GM18519 (cell line): Measurements from ENCODE around the gene LPAR1.
"Not testable (repeated sequence)": the region's sequence is repeated elsewhere in the genome, so short reads cannot be mapped to it uniquely, and the experiment has no call there.

Experiments used
- ATAC-seq: cut with Tn5 transposase; IDR thresholded peaks from one replicate; pipeline ENCODE4 v1.9.1; 2021; ENCODE audit warnings: mild to moderate bottlenecking, moderate library complexity; ENCODE audit not compliant: unreplicated experiment, low FRiP score

The LPAR1 gene

DNA sequence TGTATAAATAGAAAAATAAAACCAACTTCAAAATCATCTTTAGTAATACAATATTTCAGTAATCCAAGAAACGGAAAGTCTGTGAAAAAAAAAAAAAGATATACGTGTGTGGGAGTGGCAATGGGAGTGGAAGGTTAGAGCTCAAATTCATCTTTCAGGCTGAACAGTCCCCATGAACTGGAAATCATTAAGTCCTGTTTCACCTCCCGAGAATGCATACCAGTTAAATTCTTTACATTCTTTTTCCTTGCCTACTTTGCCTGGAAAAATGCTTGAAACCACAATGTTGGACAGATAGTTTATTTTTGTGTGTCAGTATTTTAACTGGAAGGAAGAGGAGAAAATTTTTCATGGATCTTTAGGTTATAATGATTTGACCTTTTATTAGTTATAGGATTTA, 202.9 kb downstream of the LPAR1 start:
- ATAC-seq: no peak

DNA sequence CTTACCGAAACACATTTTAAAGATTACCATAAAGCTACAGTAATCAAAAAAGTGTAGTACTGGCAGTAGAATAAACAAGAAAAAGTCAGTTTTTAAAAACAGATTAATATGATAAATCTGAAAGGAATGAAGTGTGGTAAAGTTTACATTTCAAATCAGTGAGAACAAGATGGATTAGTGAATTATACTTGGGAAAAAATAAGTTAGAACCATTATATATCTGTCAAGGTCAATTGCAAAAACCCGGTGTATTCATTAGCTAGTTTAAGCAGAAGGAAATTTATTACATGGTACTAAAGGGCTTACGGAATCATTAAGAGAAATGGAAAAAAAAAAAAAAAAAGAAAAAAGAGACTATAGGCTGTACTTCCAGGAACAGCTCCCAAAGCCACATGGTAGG, 205.3 kb downstream of the LPAR1 start:
- ATAC-seq: no peak

DNA sequence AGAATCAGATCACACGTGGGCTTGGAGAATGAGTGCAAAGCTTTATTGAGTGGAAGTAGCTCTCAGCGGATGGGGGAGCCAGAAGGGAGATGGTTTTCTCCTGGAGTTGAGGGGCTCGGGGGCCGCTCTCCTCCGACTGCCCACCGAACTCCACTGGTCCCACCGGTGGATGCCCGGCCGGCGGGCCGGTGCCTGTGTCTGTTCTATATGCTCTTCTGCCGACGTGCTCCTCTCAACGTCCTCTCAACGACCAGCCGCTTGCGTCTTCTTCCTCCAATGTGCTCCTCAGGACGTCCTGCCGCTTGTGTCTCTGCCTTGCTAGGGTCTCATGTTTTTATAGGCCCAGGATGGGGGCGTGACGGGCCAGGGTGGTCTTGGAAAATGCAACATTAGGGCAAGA, 207.8 kb downstream of the LPAR1 start:
- ATAC-seq: no peak

DNA sequence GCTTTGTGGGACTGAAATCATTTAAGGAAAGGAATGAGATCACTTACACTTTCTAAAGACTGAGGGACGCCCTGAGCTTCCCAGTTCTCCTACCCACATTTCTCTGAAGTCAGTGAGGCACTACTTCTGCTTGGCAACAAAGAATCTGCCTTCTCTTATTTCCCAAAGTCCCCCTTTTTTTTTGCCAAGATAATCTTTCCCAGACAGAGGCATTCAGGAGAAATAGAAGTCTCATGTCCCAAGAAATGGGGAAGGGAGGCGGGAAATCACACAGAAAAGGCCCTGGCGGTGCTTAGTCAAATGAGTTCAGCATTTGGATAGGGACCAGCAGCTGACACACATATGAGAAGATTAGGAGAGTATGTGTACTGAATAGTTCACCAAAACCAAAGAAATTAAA, 210.0 kb downstream of the LPAR1 start:
- no peak for ATAC-seq

DNA sequence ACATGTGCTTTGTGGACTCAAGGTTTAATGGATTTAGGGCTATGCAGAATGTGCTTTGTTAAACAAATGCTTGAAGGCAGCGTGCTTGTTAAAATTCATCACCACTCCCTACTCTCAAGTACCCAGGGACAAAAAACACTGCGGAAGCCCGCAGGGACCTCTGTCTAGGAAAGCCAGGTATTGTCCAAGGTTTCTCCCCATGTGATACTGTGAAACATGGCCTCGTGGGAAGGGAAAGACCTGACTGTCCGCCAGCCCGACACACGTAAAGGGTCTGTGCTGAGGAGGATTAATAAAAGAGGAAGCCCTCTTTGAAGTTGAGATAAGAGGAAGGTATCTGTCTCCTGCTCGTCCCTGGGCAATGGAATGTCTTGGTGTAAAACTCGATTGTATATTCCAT, 211.9 kb downstream of the LPAR1 start:
- not testable (repeated sequence) for ATAC-seq

DNA sequence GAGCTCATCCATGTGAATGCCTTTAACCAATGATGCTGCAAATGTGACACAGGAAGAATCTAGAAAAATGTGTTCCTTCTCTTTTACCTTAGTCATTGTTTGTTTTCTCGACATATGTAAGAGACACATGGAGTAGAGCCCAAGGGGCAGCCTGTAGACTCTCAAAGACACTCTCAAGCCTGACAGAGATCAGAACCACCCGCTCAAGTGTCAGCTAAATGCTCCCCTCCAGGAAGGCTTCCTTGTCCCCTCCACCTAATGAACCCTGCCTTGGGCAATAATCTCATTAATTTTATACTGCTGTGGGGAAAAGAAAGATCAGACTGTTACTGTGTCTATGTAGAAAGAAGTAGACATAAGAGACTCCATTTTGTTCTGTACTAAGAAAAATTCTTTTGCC, 212.3 kb downstream of the LPAR1 start:
- ATAC-seq: no peak

DNA sequence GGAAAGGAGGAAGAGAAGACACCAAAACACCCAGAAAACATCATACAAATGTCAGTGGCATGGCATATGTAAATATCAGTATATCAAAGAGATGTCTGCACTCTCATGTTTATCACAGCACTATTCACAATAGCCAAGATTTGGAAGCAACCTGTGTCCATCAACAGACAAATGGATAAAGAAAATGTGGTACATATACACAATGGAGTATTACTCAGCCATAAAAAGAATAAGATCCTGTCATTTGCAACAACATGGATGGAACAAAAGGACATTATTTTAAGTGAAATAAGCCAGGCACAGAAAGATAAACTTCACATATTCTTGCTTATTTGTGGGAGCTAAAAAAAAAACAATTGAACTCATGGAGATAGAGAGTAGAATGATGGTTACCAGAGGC, 213.1 kb downstream of the LPAR1 start:
- ATAC-seq: not testable (repeated sequence)
